IPS-20b (cell line): ENCODE results near the gene LYPD4.

ENCODE experiments used
- H3K27ac ChIP-seq: one replicate; pipeline ENCODE4 v1.5.1; 2013; ENCODE audit warnings: low read length
- H3K27me3 ChIP-seq: 2 replicates; pipeline ENCODE4 v1.6.1; 2013; ENCODE audit warnings: mild to moderate bottlenecking, low read length, inconsistent platforms; ENCODE audit not compliant: insufficient read depth
- H3K36me3 ChIP-seq: 2 replicates; pipeline ENCODE4 v1.6.1; 2013; ENCODE audit warnings: low read depth, mild to moderate bottlenecking, inconsistent platforms, low read length, moderate library complexity; ENCODE audit not compliant: insufficient read depth
- H3K4me1 ChIP-seq: 2 replicates; pipeline ENCODE4 v1.6.1; 2013; ENCODE audit warnings: mild to moderate bottlenecking, control low read depth, inconsistent platforms, low read length, moderate library complexity; ENCODE audit not compliant: insufficient read depth
- H3K4me3 ChIP-seq: 2 replicates; pipeline ENCODE4 v1.5.1; 2013; ENCODE audit warnings: mild to moderate bottlenecking, low read length, inconsistent platforms
- H3K9ac ChIP-seq: 2 replicates; pipeline ENCODE4 v1.6.1; 2013; ENCODE audit warnings: low read depth, mild to moderate bottlenecking, inconsistent platforms, low read length, moderate library complexity
- H3K9me3 ChIP-seq: 2 replicates; pipeline ENCODE4 v1.6.1; 2013; ENCODE audit warnings: mild to moderate bottlenecking, low read depth, low read length, inconsistent platforms; ENCODE audit not compliant: insufficient read depth

Gene LYPD4

GRCh38 chr19:41871573-41872383 lies 27.3 kb upstream of the LYPD4 start:
- H3K27ac ChIP-seq = no peak overlapping the region
- no peak overlapping the region for H3K9ac ChIP-seq
- no peaks in the 10 kb centered on the region for H3K27me3 ChIP-seq
- no peaks in the 10 kb centered on the region for H3K4me1 ChIP-seq
- H3K36me3 ChIP-seq = peaks cover 52% of the 10 kb centered on the region
- no peak overlapping the region for H3K4me3 ChIP-seq
- H3K9me3 ChIP-seq = no peaks in the 10 kb centered on the region

- no peak overlapping the region for H3K27ac ChIP-seq
- no peak overlapping the region for H3K9ac ChIP-seq
- no peak overlapping the region for H3K4me3 ChIP-seq
- peaks cover 64% of the 10 kb centered on the region for H3K36me3 ChIP-seq
- H3K9me3 ChIP-seq = no peaks in the 10 kb centered on the region
- no peaks in the 10 kb centered on the region for H3K4me1 ChIP-seq
- no peaks in the 10 kb centered on the region for H3K27me3 ChIP-seq
These were observed 26.0 kb upstream of the LYPD4 start for GRCh38 chr19:41870401-41870873.

- Histone ChIP-seq H3K4me3 (no peak overlapping the region), H3K9ac (no peak overlapping the region), H3K27ac (no peak overlapping the region), H3K4me1 (0 out of 2 replicates have a peak, but pooled peaks cover 3% of the 10 kb centered on the region), H3K36me3 (peaks cover 74% of the 10 kb centered on the region), H3K9me3 (no peaks in the 10 kb centered on the region), H3K27me3 (no peaks in the 10 kb centered on the region)
These were observed 25.0 kb upstream of the LYPD4 start for GRCh38 chr19:41869374-41869955.

GRCh38 chr19:41868989-41869300 lies 24.5 kb upstream of the LYPD4 start:
- no peak overlapping the region for H3K27ac ChIP-seq
- no peaks in the 10 kb centered on the region for H3K9me3 ChIP-seq
- H3K27me3 ChIP-seq = no peaks in the 10 kb centered on the region
- H3K36me3 ChIP-seq = peaks cover 79% of the 10 kb centered on the region
- no peak overlapping the region for H3K9ac ChIP-seq
- peaks cover 8% of the 10 kb centered on the region; the same call in 1 of the 2 replicates for H3K4me1 ChIP-seq
- no peak overlapping the region for H3K4me3 ChIP-seq

GRCh38 chr19:41868120-41868988 lies 23.9 kb upstream of the LYPD4 start:
- no peaks in the 10 kb centered on the region for H3K9me3 ChIP-seq
- no peaks in the 10 kb centered on the region for H3K27me3 ChIP-seq
- no peak overlapping the region for H3K27ac ChIP-seq
- H3K4me1 ChIP-seq = peaks cover 9% of the 10 kb centered on the region; the same call in 1 of the 2 replicates
- peaks cover 85% of the 10 kb centered on the region for H3K36me3 ChIP-seq
- H3K9ac ChIP-seq = peak overlapping the region; percentile 20; the same call in 1 of the 2 replicates
- H3K4me3 ChIP-seq = no peak overlapping the region

DNA sequence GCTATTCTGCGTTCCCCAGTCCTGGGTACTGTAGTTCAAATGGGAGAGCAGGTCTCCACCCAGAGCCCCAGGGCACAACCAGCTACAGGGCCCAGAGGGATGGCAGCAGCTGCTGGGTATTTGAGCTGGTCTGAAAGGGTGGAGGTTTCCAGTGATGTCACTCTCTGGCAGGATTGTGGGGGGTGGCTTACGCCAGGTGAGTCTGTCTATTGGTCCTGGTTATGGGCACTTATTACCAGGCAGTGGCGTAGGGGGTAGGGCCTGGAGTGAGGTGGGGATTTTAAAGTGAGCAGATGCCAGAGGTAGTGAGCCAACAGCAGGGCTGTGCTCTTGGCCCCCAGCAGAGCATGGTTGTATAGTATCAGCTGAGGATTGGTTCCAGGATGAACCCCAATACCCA lies 21.8 kb upstream of the LYPD4 start:
- Histone ChIP-seq H3K9ac (peak overlapping the region; percentile 51; the same call in 1 of the 2 replicates), H3K9me3 (no peaks in the 10 kb centered on the region), H3K4me3 (no peak overlapping the region), H3K36me3 (peaks cover 98% of the 10 kb centered on the region), H3K27me3 (no peaks in the 10 kb centered on the region), H3K27ac (no peak overlapping the region), H3K4me1 (peaks cover 30% of the 10 kb centered on the region)

DNA sequence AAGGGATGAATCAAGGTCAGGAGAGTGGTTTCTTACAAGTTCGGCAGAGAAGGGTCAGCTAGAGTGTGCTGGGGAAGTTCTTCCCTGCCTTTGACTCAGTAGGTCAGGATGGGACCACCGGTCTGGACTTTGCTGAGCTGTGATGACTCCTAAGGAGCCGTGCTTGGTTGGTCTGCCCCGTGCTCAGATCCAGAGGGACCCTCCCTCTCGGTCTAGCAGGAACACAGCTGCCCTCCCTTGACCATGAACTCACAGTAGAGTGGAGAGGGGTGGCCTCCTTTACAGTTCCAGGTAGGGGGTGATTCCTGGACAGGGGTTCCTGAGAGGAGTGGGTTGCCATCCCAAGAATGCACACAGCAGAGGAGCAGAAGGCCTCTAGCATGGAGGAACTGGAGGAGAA lies 19.9 kb upstream of the LYPD4 start:
- Histone ChIP-seq H3K9me3 (no peaks in the 10 kb centered on the region), H3K27me3 (no peaks in the 10 kb centered on the region), H3K9ac (peak overlapping the region; percentile 49), H3K36me3 (peaks cover 88% of the 10 kb centered on the region), H3K27ac (no peak overlapping the region), H3K4me1 (peaks cover 31% of the 10 kb centered on the region), H3K4me3 (no peak overlapping the region)

DNA sequence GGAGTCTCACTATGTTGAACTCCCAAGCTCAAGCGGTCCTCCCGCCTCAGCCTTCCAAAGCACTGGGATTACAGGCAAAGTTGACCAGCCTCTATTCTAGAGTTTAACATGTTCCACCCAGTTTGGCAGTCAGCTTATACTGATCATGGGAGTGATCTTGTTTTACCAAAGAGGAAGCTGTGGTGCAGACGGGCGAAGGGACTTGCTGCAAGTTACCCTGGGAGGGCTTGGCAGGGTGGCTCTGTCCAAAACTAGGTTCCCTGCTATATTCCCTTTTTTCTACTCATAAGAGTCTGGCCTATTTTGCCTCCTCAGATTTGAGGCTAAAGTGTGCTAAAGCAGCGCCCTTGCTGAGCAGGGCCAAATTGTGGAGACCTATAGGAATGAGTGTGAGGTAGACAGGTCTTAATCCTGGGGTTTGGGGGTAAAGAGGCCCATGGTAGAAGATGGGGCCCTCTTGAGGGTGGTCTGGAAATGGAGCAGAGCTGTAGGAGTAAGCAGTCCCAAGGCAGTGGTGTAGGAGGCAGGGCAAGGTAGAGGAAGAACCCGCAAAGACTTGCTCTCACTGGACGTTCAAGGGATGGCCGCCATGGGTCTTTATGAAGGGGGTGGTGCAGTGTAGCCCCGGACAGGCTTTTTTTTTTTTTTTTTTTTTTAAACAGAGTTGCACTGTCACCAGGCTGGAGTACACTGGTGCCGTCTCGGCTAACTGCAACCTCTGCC lies 18.9 kb upstream of the LYPD4 start:
- peak overlapping the region; percentile 100 for H3K9ac ChIP-seq
- peak overlapping the region; percentile 100; the same call in 1 of the 2 replicates for H3K4me3 ChIP-seq

DNA sequence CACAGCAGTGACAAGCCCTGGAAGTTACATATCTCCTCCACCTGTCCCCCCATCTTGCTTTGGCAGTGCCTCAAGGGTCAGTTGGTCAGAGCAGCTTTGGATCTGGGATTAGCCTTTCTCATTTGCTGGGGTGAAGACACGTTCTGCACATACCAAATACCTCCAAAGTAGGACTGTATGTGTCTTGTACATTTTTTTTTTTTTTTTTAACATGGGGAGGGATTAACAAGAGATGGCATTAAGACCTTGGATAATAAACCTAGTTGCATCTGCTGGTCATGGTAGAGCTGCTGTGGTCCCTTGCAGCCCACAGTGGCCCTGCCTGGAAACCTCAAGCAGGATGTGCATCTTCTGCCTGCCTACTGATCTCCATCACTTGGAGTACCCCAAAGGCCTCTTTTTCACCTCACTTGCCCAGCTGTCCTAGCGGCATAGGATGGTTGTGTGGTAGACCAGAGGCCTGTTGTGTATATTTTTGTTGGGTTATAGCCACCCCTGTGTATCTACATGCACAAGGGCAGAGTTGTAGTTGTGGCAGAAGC lies 18.0 kb upstream of the LYPD4 start:
- Histone ChIP-seq H3K27me3 (no peaks in the 10 kb centered on the region), H3K9ac (peak overlapping the region; percentile 100), H3K4me3 (peak overlapping the region; percentile 100), H3K4me1 (peaks cover 35% of the 10 kb centered on the region), H3K36me3 (peaks cover 70% of the 10 kb centered on the region), H3K9me3 (no peaks in the 10 kb centered on the region), H3K27ac (no peak overlapping the region)

More for the DNA sequence above, 18.9 kb upstream of the LYPD4 start:
- Histone ChIP-seq H3K9me3 (no peaks in the 10 kb centered on the region), H3K4me1 (peaks cover 35% of the 10 kb centered on the region), H3K27ac (peak overlapping the region; percentile 22), H3K27me3 (no peaks in the 10 kb centered on the region), H3K36me3 (peaks cover 78% of the 10 kb centered on the region)

GRCh38 chr19:41861846-41862245 lies 17.4 kb upstream of the LYPD4 start:
- no peaks in the 10 kb centered on the region for H3K9me3 ChIP-seq
- H3K4me1 ChIP-seq = peaks cover 35% of the 10 kb centered on the region
- no peak overlapping the region for H3K27ac ChIP-seq

More at GRCh38 chr19:41861846-41862245, 17.4 kb upstream of the LYPD4 start:
- H3K9ac ChIP-seq = peak overlapping the region; percentile 100
- H3K4me3 ChIP-seq = peak overlapping the region; percentile 100
- peaks cover 63% of the 10 kb centered on the region for H3K36me3 ChIP-seq
- H3K27me3 ChIP-seq = no peaks in the 10 kb centered on the region
